IMR-90 (cell line): Measurements from ENCODE around the gene MPP1. TPM values are rescaled to one million over a fixed set of nuclear protein-coding genes. Genes with fewer than 3 reads are reported as not detected.

ENCODE experiments used
- ATAC-seq: fragments of 200-7000 bp; cut with Tn5 transposase; 2 replicates; pipeline ENCODE4 v1.9.1; 2020; ENCODE audit warnings: low read depth, mild to moderate bottlenecking, moderate library complexity
- BruUV-seq: library from RNA; stranded (reverse); fragments of 400-500 nt; replicated peaks from 2 replicates; lab custom pipeline; 2021; lab: Mats Ljungman, UMichigan
- CTCF ChIA-PET: fragments of 300-600 bp; formaldehyde crosslinking; extraction: SDS; loops from one replicate; lab custom pipeline; 2021; ENCODE audit warnings: antibody characterized with exemption; lab: Yijun Ruan, JAX
- POLR2A ChIA-PET: fragments of 300-600 bp; sonication (Branson Sonifier 250); formaldehyde crosslinking; loops from one replicate; lab custom pipeline; 2022; ENCODE audit warnings: antibody characterized with exemption; ENCODE audit not compliant: unreplicated experiment; lab: Charles Lee
- DNase-seq: peaks from one replicate; pipeline ENCODE4 v3.0.0; 2013
- H2AFZ ChIP-seq: replicated peaks from 2 replicates; pipeline ENCODE3; 2013; ENCODE audit warnings: low read length, mild to moderate bottlenecking; ENCODE audit not compliant: poor library complexity
- H2AK5ac ChIP-seq: 2 replicates; pipeline ENCODE4 v1.6.1; 2013; ENCODE audit warnings: low read depth, low read length, inconsistent platforms
- H2AK9ac ChIP-seq: replicated peaks from 2 replicates; pipeline ENCODE3; 2013; ENCODE audit warnings: mild to moderate bottlenecking, low read depth, low read length, moderate library complexity; ENCODE audit not compliant: poor library complexity
- H2BK120ac ChIP-seq: 2 replicates; pipeline ENCODE4 v1.6.1; 2013; ENCODE audit warnings: low read depth, low read length, inconsistent platforms
- H2BK15ac ChIP-seq: 3 replicates; pipeline ENCODE4 v1.6.1; 2013; ENCODE audit warnings: low read depth, low read length, inconsistent platforms
- H2BK20ac ChIP-seq: 2 replicates; pipeline ENCODE4 v1.6.1; 2013; ENCODE audit warnings: low read depth, mild to moderate bottlenecking, inconsistent platforms, low read length, moderate library complexity
- H2BK5ac ChIP-seq: 2 replicates; pipeline ENCODE4 v1.6.1; 2013; ENCODE audit warnings: mild to moderate bottlenecking, low read depth, low read length, inconsistent platforms; ENCODE audit not compliant: poor library complexity, severe bottlenecking
- H3K14ac ChIP-seq: replicated peaks from 2 replicates; pipeline ENCODE4 v1.6.1; 2013; ENCODE audit warnings: low read depth, low read length, inconsistent platforms
- H3K18ac ChIP-seq: 2 replicates; pipeline ENCODE4 v1.6.1; 2013; ENCODE audit warnings: low read depth, low read length, control low read depth
- H3K23ac ChIP-seq: 2 replicates; pipeline ENCODE4 v1.6.1; 2013; ENCODE audit warnings: low read depth, low read length, inconsistent platforms
- H3K27ac ChIP-seq: 2 replicates; pipeline ENCODE4 v1.5.1; 2013; ENCODE audit warnings: mild to moderate bottlenecking, control low read depth, low read length; ENCODE audit not compliant: insufficient read depth
- H3K27me3 ChIP-seq: 2 replicates; pipeline ENCODE4 v1.6.1; 2013; ENCODE audit warnings: low read length; ENCODE audit not compliant: control insufficient read depth, insufficient read depth
- H3K36me3 ChIP-seq: 2 replicates; pipeline ENCODE4 v1.6.1; 2013; ENCODE audit warnings: low read length, mixed read lengths; ENCODE audit not compliant: control insufficient read depth, insufficient read depth
- H3K4ac ChIP-seq: 2 replicates; pipeline ENCODE4 v1.6.1; 2013; ENCODE audit warnings: low read depth, low read length, inconsistent platforms
- H3K4me1 ChIP-seq: 2 replicates; pipeline ENCODE4 v1.6.1; 2013; ENCODE audit warnings: low read length, mixed read lengths; ENCODE audit not compliant: control insufficient read depth, insufficient read depth
- H3K4me2 ChIP-seq: 2 replicates; pipeline ENCODE4 v1.6.1; 2013; ENCODE audit warnings: low read depth, mild to moderate bottlenecking, control low read depth, low read length, moderate library complexity
- H3K4me3 ChIP-seq: 2 replicates; pipeline ENCODE4 v1.5.1; 2013; ENCODE audit warnings: low read depth, mild to moderate bottlenecking, control low read depth, low read length, moderate library complexity; ENCODE audit not compliant: insufficient read depth
- H3K56ac ChIP-seq: 2 replicates; pipeline ENCODE4 v1.6.1; 2013; ENCODE audit warnings: low read length, inconsistent platforms; ENCODE audit not compliant: insufficient read depth; ENCODE audit errors: extremely low read depth
- H3K79me1 ChIP-seq, 2 experiments: 2 replicates each; pipeline ENCODE4 v1.6.1; 2013; ENCODE audit warnings: low read length in 2 of 2, inconsistent platforms in 1 of 2, low read depth in 1 of 2
- H3K9ac ChIP-seq: 2 replicates; pipeline ENCODE4 v1.6.1; 2013; ENCODE audit warnings: low read depth, low read length, control low read depth
- H3K9me1 ChIP-seq: 2 replicates; pipeline ENCODE4 v1.6.1; 2013; ENCODE audit warnings: low read length, inconsistent platforms; ENCODE audit not compliant: insufficient read depth
- H3K9me3 ChIP-seq: 2 replicates; pipeline ENCODE4 v1.6.1; 2013; ENCODE audit warnings: low read length; ENCODE audit not compliant: control insufficient read depth, insufficient read depth
- H4K20me1 ChIP-seq: 2 replicates; pipeline ENCODE4 v1.6.1; 2013; ENCODE audit warnings: low read length, inconsistent platforms; ENCODE audit not compliant: insufficient read depth
- H4K5ac ChIP-seq: 2 replicates; pipeline ENCODE4 v1.6.1; 2013; ENCODE audit warnings: mild to moderate bottlenecking, low read depth, low read length, control low read depth
- H4K8ac ChIP-seq, 2 experiments: 2 replicates each; pipeline ENCODE4 v1.6.1; 2013; ENCODE audit warnings: low read depth in 2 of 2, low read length in 2 of 2, control low read depth in 1 of 2, inconsistent platforms in 1 of 2
- H4K91ac ChIP-seq: 2 replicates; pipeline ENCODE4 v1.6.1; 2013; ENCODE audit warnings: low read depth, low read length, inconsistent platforms; ENCODE audit not compliant: insufficient read depth
- FOS ChIP-seq: fragments of 150-350 bp; IDR thresholded peaks from 2 replicates; pipeline ENCODE4 v1.6.1; 2016; ENCODE audit warnings: low read depth, low read length
- WGBS, 2 experiments: methylation state at CpG; one replicate each; pipeline versions ENCODE4 v1.1.5 to v1.1.7; 2013; ENCODE audit warnings: missing lambda C conversion rate in 2 of 2; ENCODE audit not compliant: insufficient read length in 1 of 2; ENCODE audit errors: extremely low coverage in 2 of 2; 5-methylcytosine and 5-hydroxymethylcytosine counted together
- dilution Hi-C: fragments of 300-500 bp; cut with HindIII; formaldehyde crosslinking; loops from one replicate; pipeline ENCODE4 v1.14.3; 2018; ENCODE audit warnings: low sequenced_read_pairs; ENCODE audit not compliant: unreplicated experiment
- in situ Hi-C: fragments of 300-500 bp; cut with MboI; formaldehyde crosslinking; loops from 3 replicates; pipeline ENCODE4 v1.14.3; 2019; ENCODE audit warnings: low sequenced_read_pairs, inconsistent platforms, mixed read lengths
- intact Hi-C: fragments of 100-400 bp; cut with micrococcal nuclease; formaldehyde crosslinking; loops from 2 replicates; pipeline ENCODE4 v1.10.0; 2022
- polyA plus RNA-seq, 3 experiments: library from polyadenylated mRNA; depleted of rRNA; stranded (reverse); fragments of >200 nt; gene quantifications; 2 replicates each; pipeline ENCODE4 v1.2.3, GENCODE V29; 2012; ENCODE audit warnings: low replicate concordance in 1 of 3
- total RNA-seq: library from RNA; depleted of rRNA; stranded (reverse); fragments of >200 nt; gene quantifications from 2 replicates; pipeline ENCODE4 v1.2.3, GENCODE V29; 2012
- TF ChIP-seq, protein P1 (sequence below): fragments of 150-350 bp; IDR thresholded peaks from 2 replicates; pipeline ENCODE4 v1.6.1; 2016; ENCODE audit warnings: low read depth, mild to moderate bottlenecking, low read length, moderate library complexity, borderline replicate concordance

MPP1 gene
- total and polyA plus RNA-seq, 2 of the 4 experiments (the other 2 are of a cell fraction), result 35.2 to 43.0 TPM

GRCh38 chrX:154739952-154740465 lies 65.3 kb downstream of the MPP1 start:
- no peak overlapping the region for H2BK20ac ChIP-seq
- peaks cover 7% of the 10 kb centered on the region for H3K4me1 ChIP-seq
- H3K4ac ChIP-seq, result no peak overlapping the region
- no peak overlapping the region for H2BK120ac ChIP-seq
- no peak overlapping the region for H3K18ac ChIP-seq
- dilution Hi-C loops (no loop called here), intact Hi-C loops (no loop called here), in situ Hi-C loops (loop anchor here (25.0 kb wide), 1 partner anchor 153 kb away; the partner anchor contains the start of gene CTAG1A)
- H2AK5ac ChIP-seq, result no peak overlapping the region
- H4K5ac ChIP-seq, result no peak overlapping the region
- H3K9me1 ChIP-seq, result no peaks in the 10 kb centered on the region
- no peak overlapping the region for H3K23ac ChIP-seq
- H3K4me3 ChIP-seq, result no peak overlapping the region
- no CpG with 5 or more reads among the region's 2 CpGs for WGBS, 2 experiments
- TF ChIP-seq FOS, result no peak
- TF ChIP-seq, protein P1, sequence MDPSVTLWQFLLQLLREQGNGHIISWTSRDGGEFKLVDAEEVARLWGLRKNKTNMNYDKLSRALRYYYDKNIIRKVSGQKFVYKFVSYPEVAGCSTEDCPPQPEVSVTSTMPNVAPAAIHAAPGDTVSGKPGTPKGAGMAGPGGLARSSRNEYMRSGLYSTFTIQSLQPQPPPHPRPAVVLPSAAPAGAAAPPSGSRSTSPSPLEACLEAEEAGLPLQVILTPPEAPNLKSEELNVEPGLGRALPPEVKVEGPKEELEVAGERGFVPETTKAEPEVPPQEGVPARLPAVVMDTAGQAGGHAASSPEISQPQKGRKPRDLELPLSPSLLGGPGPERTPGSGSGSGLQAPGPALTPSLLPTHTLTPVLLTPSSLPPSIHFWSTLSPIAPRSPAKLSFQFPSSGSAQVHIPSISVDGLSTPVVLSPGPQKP, result no peak
- H3K9ac ChIP-seq, result no peak overlapping the region
- H3K79me1 ChIP-seq, result peaks cover 0 to 3% of the 10 kb centered on the region in 2 experiments; a peak in 1 of 4 replicates
- H2BK15ac ChIP-seq, result no peak overlapping the region
- H4K20me1 ChIP-seq, result no peaks in the 10 kb centered on the region
- H3K27me3 ChIP-seq, result no peaks in the 10 kb centered on the region
- ChIA-PET POLR2A (no interaction called here), CTCF (no interaction called here)
- H3K27ac ChIP-seq, result no peak overlapping the region
- H4K91ac ChIP-seq, result no peak overlapping the region
- H3K14ac ChIP-seq, result no peak overlapping the region
- H2AFZ ChIP-seq, result no peak overlapping the region
- H3K36me3 ChIP-seq, result no peaks in the 10 kb centered on the region
- BruUV-seq, result no TSS peak
- H3K56ac ChIP-seq, result no peak overlapping the region
- no peak overlapping the region for H4K8ac ChIP-seq
- no peak overlapping the region for H2BK5ac ChIP-seq
- H2AK9ac ChIP-seq, result no peak overlapping the region
- no peak for ATAC-seq
- no peaks in the 10 kb centered on the region for H3K9me3 ChIP-seq
- no peak for DNase-seq
- no peak overlapping the region for H3K4me2 ChIP-seq
